ENCODE results near the gene LAMA5. TPM values are rescaled to one million over a fixed set of nuclear protein-coding genes. Genes with fewer than 3 reads are reported as not detected.

LAMA5 gene
- total and polyA plus RNA-seq, 7 donors = 1.8 to 409 (median 56.5) TPM

- H3K9me3 ChIP-seq = no peaks in the 10 kb centered on the region
- H3K36me3 ChIP-seq = no peaks in the 10 kb centered on the region
- TF ChIP-seq CTCF (IDR thresholded peaks at IDR 0.05) (no peak), POLR2A (IDR thresholded peaks at IDR 0.05) (no peak), EP300 (IDR thresholded peaks at IDR 0.05) (no peak), POLR2AphosphoS5 (IDR thresholded peaks at IDR 0.05) (no peak)
- no peaks in the 10 kb centered on the region for H3K27me3 ChIP-seq
- DNase-seq = no peak
- 72 to 75% methylated on average over 22 of the region's 22 CpGs for WGBS, 2 donors
- no peak overlapping the region for H3K4me3 ChIP-seq
- intact Hi-C loops (cut with DNase I) = loop anchor here (5.0 kb wide), 1 partner anchor 36 kb away; no protein-coding TSS in a partner anchor
- H3K4me1 ChIP-seq = peaks cover 0 to 62% (median 56%) of the 10 kb centered on the region in 4 donors
- H3K27ac ChIP-seq = peak overlapping the region; percentile 81 to 99 (median 86)
Observed at GRCh38 chr20:62378215-62378614, 11.1 kb upstream of the LAMA5 start.

- Histone ChIP-seq H3K36me3 (no peaks in the 10 kb centered on the region), H3K27ac (peak overlapping the region; percentile 81 to 99 (median 86)), H3K9me3 (no peaks in the 10 kb centered on the region), H3K4me1 (peaks cover 0 to 64% (median 57%) of the 10 kb centered on the region in 4 donors), H3K4me3 (no peak overlapping the region), H3K27me3 (no peaks in the 10 kb centered on the region)
- 62 to 72% methylated on average over 15 of the region's 15 CpGs for WGBS, 2 donors
- peak; percentile 88 for DNase-seq
- intact Hi-C loops (cut with DNase I) = loop anchor here (2.0 to 5.0 kb wide), 2 partner anchors 35 to 75 kb away; partner anchors contain the start of gene ADRM1
- TF ChIP-seq CTCF (IDR thresholded peaks at IDR 0.05) (no peak), EP300 (IDR thresholded peaks at IDR 0.05) (no peak), POLR2A (IDR thresholded peaks at IDR 0.05) (no peak), POLR2AphosphoS5 (IDR thresholded peaks at IDR 0.05) (no peak)
Observed at GRCh38 chr20:62377615-62378178, 10.6 kb upstream of the LAMA5 start.

GRCh38 chr20:62377064-62377461 lies 10.0 kb upstream of the LAMA5 start:
- H3K27ac ChIP-seq = peak overlapping the region; percentile 81 to 99 (median 86)
- WGBS, 2 donors = 85 to 87% methylated on average over 17 of the region's 17 CpGs
- no peaks in the 10 kb centered on the region for H3K9me3 ChIP-seq
- intact Hi-C loops (cut with DNase I) = loop anchor here (2.0 to 5.0 kb wide), 2 partner anchors 35 to 74 kb away; partner anchors contain the start of gene ADRM1
- TF ChIP-seq POLR2AphosphoS5 (IDR thresholded peaks at IDR 0.05) (no peak), POLR2A (IDR thresholded peaks at IDR 0.05) (no peak), EP300 (IDR thresholded peaks at IDR 0.05) (no peak), CTCF (IDR thresholded peaks at IDR 0.05) (no peak)
- H3K4me1 ChIP-seq = peaks cover 0 to 64% (median 59%) of the 10 kb centered on the region in 4 donors
- no peaks in the 10 kb centered on the region for H3K27me3 ChIP-seq
- no peaks in the 10 kb centered on the region for H3K36me3 ChIP-seq
- H3K4me3 ChIP-seq = no peak overlapping the region
- no peak for DNase-seq

GRCh38 chr20:62376112-62377063 lies 9.3 kb upstream of the LAMA5 start:
- TF ChIP-seq POLR2A (IDR thresholded peaks at IDR 0.05) = no peak
- TF ChIP-seq EP300 (IDR thresholded peaks at IDR 0.05) = peak in 1 of 4 donors; percentile 10
- peak; percentile 63 to 77 (median 71) for TF ChIP-seq CTCF (IDR thresholded peaks at IDR 0.05)
- TF ChIP-seq POLR2AphosphoS5 (IDR thresholded peaks at IDR 0.05) = peak in 2 of 4 donors; percentile 45 to 59
- WGBS, 2 donors = 50 to 70% methylated on average over 26 of the region's 26 CpGs
- Histone ChIP-seq H3K4me1 (peaks cover 0 to 71% (median 66%) of the 10 kb centered on the region in 4 donors), H3K27me3 (no peaks in the 10 kb centered on the region), H3K36me3 (no peaks in the 10 kb centered on the region), H3K4me3 (no peak overlapping the region), H3K9me3 (no peaks in the 10 kb centered on the region), H3K27ac (peak overlapping the region; percentile 81 to 99 (median 86))
- peak; percentile 87 for DNase-seq
- intact Hi-C loops (cut with DNase I) = loop anchor here (1.0 to 5.0 kb wide), 3 partner anchors 24 to 74 kb away; partner anchors contain the start of gene ADRM1

Measured in sigmoid colon (tissue), 7 donors.